GM18508 (cell line): ENCODE measurements around the gene KIF1A.

Source experiments
- ATAC-seq: cut with Tn5 transposase; IDR thresholded peaks from one replicate; pipeline ENCODE4 v1.9.1; 2021; ENCODE audit warnings: moderate number of reproducible peaks; ENCODE audit not compliant: insufficient read depth, unreplicated experiment

The KIF1A gene

DNA sequence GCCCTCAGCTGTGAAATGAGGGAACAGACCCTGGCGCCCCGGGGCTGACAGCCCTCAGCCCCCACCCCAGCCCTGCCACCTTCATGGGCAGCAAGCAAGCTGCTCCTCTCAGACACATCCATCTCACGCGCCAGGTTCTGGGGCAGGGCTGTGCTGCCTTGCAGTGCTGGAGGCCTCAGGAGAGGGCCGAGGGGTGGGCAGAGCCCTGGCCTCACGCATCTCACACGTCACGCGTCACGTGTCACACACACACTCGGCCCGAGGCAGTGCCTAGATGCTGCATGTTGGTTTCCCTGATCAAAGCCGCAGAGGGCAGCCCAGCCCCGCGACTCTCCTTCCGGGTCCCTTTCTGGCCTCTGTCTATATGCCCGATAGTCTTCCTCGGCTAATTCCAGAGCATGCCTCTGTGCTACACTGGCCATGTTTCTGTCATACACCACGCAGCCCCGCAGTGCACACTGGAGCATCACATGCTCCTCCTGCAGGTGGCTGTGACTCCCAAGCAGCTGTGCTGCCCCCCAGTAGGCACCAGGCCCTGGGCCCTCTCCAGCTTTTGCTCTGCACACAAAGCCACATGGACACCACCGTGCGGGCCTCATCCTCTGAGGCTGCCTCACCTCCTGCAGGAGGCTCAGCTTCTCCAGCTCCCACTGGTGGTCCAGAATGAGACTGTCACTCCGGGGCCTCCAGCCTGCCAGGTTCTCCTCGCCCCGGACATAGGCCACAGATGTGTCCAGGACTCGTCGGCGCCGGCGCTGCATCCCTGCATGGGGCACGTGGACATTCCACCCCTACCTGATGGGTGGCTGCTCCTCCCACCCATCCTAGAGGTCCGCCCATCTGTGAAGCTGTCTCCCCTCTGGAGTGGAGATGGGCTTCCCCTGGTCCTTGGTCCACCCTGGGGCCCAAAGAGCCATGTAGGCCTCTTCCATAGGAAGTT, 97.0 kb downstream of the KIF1A start:
- no peak for ATAC-seq

DNA sequence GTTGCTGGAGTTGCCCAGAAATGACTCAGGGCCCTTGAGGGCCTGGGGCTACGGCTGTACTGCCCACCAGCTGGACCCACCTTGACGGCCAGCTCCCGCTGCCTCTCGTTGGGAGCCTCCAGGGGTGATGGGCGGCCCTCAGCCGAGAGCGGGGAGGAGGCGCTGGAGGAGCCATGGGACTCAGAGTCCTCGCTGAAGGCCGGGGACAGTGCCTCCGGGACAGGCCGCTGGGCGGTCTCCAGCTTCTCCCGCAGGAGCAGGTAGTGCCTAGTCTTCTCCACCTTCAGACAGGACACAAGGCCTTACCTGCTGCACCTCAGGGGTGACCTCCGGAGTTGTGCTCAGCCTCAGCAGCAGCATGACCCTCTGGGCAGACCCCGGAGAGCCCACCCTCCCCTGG, 97.6 kb downstream of the KIF1A start:
- no peak for ATAC-seq

DNA sequence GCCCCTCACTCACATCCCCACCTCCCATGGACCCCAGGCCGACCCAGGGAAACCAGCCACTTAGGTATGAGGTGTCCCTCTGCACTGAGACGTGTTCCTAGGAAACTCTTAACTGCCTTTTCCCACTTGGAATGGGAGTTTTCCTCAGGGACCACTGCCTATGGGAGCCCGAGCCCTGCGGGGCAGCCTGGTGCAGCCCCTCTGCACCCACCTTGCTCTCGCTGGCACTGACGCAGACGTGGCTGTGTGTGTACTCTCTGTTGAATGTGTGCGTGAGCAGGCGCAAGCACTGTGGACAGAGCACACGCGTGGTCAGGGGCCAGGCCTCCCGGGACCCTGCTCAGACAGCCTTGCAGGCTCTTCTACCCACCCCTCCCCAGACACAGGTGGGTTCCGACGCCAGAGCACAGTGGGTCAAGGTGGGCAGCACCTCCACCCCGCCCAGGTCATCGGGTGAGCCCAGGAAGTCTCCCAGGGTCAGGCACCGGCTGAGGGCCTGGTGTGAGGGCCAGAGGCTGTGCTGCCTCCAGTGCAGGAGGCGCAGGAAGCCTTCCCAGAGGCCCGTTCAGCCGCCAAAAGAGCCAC, 98.3 kb downstream of the KIF1A start:
- ATAC-seq = no peak

DNA sequence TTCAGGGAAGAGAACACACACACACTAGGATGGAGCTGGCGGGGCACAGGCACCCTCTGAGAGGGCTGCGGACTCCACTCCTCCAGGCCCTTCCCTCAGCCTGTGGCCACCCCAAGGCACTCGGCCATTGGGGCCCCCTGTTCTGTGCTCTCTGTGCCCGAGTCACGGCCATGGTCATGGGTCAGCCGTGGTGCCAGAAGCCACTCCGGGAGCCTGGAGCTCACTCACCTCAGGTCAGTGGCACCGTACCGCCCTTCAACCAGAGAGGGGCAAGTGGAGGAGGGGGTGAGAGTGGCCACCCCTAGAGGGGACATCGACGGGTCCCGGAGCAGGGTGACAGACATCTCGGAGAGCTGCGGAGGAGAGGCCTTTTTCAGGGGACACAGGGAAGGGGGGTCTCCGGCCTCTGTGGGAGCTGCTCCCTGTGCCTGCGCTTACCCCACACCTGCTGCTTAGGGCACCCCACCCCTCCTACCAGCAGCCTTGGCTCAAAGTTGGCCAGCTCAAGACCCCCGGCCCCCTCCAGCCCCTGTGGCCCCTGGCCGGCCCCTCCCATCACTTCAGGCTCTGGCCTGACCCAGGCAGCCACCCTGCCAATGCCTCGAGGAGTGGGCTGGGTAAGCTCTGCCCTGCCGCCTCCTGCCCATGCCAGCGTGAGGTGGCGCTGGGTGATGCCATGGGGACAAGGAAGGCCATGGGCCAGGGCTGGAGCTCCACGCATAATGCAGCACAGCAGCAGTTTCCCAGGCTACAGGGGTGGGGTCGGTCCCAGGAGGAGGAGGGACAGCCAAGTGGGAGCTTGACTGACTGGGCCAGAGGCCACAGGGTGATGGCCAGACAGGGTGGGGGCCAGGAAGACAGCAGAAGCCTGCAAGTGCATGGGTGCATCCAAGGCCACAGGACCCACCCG, 99.1 kb downstream of the KIF1A start:
- ATAC-seq = no peak

DNA sequence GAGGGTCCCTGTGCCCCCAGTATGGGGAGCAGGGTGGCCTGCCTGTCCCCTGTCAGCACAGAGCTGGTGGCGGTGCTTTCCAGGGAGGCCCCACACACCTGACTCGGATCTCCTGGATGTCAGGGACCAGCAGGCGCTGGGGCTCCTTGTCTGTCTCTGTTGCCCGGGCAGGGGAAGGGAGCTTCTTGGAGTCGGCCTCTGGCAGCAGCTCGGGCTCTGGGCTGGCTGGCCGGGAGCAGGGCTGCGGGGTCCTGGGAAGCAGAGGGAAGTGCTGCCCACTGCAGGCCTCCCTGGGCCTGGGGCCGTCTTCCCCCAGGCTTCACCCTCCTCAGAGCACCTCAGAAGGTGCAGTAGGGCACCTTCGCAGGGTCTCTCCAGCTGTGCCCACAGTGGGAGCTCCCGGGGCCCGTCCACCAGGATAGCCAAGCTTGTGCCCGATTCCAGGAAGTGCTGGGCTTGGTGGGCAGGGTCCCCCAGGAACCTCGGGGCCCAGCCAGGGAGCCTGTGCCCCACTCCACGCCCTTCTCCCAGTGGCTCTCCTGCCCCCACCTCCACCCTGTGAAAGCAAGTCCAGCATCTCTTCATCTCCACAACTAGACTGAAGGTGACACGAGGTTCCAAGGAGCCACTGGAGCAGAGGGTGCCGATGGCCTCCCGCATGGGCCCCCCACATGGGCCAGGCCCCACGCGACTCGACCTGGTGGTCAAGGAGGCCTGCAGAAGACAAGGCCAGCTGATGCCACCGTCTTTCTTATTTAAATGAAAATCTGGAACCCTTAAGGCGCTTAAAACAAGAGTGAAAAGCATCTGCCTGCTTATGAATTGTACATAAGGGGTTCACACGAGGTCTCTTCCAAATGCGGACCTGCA, 100.1 kb downstream of the KIF1A start:
- no peak for ATAC-seq

DNA sequence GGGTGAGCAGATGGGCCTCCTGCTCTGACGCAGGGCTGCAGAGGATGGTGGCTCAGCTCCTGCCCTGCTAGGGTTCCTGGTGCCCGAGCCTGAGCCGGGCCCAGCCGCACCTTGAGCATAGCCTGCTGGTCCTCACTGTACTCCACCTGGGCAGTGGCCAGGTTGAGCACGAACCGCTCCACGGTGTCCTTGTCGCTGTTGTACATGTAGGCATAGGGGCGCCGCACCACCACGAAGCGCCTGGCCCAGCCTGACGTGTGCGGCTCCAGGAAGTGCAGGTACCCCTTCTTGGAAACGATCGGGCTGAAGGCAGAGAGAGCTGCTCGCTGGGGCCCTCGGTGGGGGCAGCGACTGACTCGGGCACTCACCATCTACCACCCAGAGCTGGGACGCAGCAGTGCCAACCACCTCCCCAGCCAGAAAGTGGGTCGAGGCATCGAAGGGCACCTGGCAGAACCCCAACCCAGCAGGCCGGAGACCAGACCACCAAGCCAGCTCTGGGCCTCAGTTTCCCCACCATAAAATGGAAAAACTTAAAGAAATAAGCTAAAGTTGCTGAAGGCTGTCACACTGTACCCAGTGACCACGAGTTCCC, 101.0 kb downstream of the KIF1A start:
- no peak for ATAC-seq

DNA sequence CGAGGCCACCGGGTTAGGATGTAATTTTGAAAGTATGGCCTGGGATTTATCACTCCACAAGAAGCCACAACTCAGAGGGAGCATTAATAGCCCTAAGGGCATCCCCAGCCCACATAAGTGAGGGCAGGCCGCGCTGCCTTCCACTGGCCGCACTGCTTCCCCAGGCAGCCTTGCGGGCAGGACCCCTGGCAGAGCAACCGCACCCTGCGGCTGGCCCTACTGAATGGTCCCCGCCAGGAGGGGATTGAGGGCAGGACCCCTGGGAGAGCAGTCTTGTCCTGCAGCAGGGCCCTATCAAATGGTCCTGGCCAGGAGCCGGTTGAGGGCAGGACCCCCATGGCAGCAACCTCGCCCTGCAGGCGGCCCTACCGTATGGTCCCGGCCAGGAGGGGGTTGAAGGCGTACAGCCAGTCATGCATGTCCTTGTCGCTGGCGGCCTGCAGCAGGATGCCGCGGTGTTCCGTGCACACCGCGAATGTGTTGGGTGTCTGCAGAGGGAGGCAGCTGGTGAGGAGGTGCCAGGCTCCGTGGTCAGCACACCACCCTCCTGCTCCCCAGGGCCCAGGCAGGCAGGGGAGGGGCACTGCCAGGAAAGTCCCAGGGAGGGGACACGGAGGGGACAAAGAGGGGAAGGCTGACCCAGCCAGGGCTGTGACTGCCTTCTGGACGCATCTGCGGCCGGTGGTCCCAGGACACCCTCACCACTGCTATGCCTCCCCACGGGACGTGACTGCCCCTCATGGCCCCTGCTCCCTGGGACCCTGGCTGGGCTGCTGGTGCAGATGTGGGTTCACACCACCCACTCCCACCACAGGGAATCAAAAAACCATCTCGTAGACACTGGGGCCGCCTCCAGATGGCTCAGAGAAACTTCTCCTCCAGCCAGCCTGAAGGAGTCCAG, 102.1 kb downstream of the KIF1A start:
- ATAC-seq = no peak

DNA sequence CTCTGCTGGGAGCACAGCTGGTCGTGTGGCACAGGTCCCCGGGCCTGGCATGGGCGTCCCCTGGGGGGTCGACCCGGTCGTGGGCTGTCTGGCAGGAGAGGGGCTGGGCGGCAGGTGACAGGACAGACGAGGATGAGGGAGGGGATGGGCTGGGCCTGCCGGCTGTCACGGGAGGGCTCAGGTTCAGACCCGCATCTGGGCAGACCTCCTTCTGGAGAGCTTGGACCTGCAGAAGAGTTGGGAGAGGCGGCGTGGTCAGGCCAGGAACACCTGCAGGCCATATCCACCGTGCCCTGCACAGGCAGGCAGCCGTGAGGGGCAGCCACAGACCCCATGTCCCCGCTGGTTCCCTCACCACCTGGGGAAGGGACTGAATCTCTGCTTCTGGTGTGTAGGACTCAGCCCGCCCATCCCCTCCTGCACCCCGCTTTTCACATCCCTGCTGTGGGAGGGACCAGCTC, 102.8 kb downstream of the KIF1A start:
- ATAC-seq = no peak

DNA sequence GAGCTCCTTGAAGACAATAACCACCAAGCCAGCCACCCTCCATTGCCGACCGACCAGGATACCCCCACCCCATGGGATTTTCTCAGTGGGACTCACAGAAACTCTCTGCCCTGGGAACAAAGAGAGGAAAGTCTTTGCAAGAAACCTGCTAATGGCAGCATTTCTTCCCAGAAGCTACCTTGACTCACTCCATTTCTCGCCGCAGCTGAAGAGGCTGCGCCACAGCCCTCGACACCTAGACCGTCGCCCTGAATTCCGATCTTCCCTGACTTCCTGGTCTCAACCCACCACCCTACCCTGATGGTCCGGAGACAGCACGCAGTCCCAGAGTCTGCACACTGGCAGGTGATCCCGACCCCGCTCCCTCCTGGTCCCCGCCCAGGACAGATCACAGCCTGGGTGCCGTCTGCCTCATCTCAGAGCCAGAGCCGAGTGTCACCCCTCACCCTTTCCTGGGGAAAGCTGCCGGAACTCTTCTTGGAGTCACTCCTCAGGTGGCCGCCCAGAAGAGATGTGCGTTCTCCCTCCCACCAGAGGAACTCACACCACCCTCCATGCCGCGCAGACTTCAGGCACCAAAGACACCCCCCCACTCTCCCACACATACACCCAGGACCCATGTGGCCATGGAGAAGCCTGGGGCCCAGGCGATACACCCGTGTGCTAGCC, 103.8 kb downstream of the KIF1A start:
- no peak for ATAC-seq

DNA sequence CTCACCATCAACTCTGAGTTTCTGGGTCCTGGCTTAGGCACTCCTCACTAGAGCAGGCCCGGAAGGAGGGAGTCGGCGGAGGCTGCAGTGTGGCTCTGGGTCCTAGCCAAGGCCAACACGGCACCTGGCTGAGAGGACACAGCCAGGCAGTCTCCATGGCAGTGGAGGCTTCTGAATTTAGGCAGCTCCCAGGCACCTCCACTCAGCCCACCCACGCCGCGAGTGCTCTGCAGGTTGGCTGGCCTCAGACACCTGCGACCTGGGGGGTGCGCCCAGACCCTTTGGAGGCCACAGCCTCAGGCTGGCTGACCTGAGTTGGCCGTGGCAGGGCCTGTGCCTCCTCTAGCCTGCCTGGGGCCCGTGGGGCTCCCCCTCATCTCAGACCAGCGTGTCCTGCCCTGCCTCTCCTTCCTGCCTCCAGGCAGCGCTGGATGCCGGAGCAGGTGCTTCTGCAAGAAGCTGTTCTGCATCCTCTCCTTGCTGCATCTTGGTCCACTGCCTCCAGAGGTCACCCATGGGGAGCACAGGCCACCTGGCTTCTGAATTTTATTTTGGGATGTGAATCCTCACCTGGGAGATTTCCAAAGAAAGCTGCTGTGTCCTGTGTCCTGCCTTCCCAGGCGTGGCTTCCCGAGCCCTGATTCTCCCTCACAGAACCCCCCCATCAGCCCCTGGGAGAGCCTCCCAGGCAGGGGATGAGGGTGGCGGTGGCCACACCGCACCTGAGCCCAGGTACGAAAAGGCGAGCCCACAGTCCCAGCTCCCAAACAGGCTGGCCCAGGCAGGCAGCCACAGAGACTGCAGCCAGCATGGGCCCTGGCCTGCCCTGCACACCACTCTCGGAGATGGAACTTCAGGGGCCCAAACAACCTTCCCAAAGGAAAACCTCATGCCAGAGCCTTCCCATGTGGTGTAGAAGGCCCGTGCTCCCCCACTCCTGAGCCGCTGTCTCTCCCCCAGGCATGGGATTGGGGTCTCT, 105.0 kb downstream of the KIF1A start:
- ATAC-seq = no peak

DNA sequence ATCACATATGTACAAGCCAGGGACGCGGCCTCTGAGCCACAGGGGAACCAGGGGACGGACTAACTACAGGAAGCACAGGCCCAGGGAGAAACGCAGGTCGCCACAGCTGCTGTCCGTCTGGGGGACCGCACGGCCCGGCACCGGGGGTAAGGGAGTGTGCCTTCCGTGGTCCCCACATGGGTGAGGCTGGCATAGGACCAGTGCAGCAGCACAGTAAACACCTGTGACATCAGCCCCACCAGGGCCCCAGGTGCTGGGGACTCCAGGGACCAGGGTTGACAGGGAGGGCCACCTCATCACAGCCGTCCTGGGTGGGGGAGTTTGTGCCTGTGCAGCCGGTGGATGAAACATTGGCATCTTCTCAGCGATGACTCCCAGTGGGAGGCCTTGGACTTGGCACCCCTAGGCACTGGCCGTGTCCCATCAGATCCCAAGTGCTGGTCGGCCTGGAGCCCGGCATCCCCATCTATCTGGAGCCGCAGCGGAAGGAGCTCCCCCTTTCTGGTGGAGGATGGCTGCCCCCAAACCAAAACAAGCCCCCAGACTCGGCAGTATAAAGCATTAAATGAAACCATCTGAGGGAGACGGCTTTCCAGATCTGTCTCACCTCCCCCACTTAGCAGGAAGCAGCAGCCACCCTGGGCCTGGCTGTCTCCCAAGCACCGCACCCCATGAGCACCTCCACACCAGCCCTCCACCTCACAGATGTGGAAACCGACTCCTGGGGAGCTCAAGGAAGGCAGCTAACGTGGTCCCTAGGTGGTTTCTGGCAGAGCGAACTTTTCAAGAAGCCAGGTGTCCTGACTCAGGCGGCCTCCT, 105.9 kb downstream of the KIF1A start:
- ATAC-seq = no peak

DNA sequence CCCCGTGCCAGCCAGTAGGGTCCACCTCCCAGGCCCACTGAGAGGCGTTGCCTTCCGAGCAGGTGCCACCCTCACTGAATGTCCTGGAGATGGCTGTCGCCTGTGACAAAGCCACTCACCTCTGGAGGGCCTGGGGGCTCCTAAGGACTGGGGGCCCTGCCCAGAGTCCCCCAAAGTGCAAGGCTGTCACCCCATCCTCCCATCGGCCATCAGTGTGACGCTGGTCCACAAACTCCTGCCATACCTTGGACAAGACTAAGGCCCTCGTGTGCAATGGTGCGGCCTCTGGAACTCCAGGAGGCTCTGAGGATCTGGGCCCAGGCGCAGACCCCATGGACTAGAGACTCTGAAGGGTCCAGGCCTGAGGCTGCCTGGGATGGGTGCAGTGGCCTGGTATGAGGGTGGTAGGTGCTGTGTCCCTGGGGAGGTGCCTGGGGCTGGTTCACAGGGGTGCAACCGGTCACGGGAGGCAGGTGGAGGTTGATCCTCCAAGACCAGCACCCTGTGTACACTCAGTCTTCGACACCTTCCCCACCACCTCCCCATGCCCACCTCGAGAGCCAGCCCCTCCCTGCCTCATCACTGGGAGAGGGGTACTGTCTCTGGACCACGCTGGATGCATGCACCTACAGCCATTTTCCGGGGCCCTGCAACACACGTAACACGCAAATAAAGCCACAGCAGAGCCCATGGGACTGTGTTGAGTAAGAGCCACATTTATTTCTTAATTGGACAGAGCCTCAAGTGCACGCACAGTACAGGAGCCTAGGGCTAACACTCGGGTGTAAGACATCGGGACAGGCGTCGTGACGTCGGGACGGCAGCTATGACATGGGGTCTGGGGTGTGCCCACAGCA, 106.7 kb downstream of the KIF1A start:
- ATAC-seq = no peak

DNA sequence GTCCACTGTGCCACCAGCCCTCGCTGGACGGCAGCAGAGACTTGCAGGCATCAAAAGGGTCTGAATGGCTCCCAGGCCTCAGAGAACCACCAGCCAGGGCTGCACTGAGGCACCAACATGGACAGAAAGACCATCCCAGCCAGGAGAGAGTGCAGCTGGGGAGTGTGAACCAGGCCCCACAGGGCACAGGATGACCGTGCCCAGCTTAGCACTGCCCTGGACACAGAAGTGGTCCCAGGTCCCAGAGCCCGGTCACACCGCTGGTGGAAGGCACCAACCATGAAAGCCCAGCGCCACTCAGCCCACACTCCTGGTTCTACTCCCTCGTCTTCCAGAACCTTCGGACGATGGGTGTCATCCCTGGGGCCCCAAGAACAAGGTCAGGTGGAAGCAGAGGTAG, 107.9 kb downstream of the KIF1A start:
- ATAC-seq = no peak

DNA sequence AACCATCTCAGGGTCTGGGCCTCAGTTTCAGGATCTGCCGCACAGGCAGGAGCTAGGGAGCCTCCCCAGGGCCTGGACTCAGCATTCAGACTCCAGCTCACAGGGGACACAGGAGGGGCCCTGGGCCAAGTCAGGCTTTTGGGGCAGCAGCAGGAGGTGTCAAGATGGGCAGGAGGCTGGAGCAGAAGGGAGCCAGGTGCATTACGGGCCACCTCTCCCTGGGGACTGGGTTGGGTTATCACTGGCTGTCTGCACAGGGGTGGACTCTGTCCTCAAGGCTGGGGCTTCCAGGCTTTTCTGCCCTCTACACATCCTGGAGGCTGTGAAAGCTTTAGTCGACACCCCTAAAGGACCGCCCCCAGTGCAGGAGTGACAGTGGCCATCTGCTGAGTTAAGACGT, 108.3 kb downstream of the KIF1A start:
- ATAC-seq = no peak

DNA sequence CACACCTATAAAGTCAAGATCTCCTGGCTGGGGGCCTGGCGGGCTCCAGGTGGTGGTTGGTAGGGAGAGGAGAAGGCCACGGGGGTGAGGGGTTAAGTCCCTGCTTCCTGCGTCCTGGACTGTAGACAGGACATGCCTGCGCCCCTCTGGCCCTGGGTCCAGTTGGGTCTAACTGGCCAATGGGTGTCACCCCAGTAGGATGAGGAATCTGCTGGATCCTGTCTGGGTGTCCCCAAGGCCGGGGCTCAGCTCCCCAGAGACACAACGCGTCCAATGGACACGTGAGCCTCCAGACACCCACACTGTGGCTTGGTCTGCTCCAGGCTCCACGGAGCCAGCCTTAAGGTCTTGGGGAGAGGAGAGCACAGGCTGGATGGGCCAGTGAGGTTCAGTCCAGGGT, 108.7 kb downstream of the KIF1A start:
- no peak for ATAC-seq
